HTERT RPE-1 (cell line): ENCODE results near the gene CDH13.

Experiments
- in situ Hi-C: fragments of 300-500 bp; cut with MboI; formaldehyde crosslinking; loops from 4 replicates; pipeline ENCODE4 v1.14.3; 2020; ENCODE audit warnings: low sequenced_read_pairs

Gene CDH13

GRCh38 chr16:83623091-83623730 is 996.4 kb downstream of the CDH13 start:
- in situ Hi-C loops: no loop called here

GRCh38 chr16:83623892-83624291 is 997.1 kb downstream of the CDH13 start:
- in situ Hi-C loops: no loop called here

GRCh38 chr16:83624429-83625120 is 997.8 kb downstream of the CDH13 start:
- in situ Hi-C loops: no loop called here

- in situ Hi-C loops: no loop called here
These were observed 999.4 kb downstream of the CDH13 start for GRCh38 chr16:83626204-83626603.

GRCh38 chr16:83626676-83627075 is 999.9 kb downstream of the CDH13 start:
- in situ Hi-C loops: no loop called here

GRCh38 chr16:83627996-83628395 is 1001.2 kb downstream of the CDH13 start:
- in situ Hi-C loops: no loop called here

GRCh38 chr16:83629426-83629825 is 1002.7 kb downstream of the CDH13 start:
- in situ Hi-C loops: no loop called here

- in situ Hi-C loops: no loop called here
These were observed 1003.1 kb downstream of the CDH13 start for GRCh38 chr16:83629836-83630235.

- in situ Hi-C loops: no loop called here
These were observed 1004.2 kb downstream of the CDH13 start for GRCh38 chr16:83630979-83631378.

GRCh38 chr16:83633286-83633685 is 1006.5 kb downstream of the CDH13 start:
- in situ Hi-C loops: no loop called here

- in situ Hi-C loops: no loop called here
These were observed 1021.6 kb downstream of the CDH13 start for GRCh38 chr16:83648347-83648746.

- in situ Hi-C loops: no loop called here
These were observed 1025.1 kb downstream of the CDH13 start for GRCh38 chr16:83651871-83652270.

- in situ Hi-C loops: no loop called here
These were observed 1026.2 kb downstream of the CDH13 start for GRCh38 chr16:83652943-83653342.

- in situ Hi-C loops: no loop called here
These were observed 1027.0 kb downstream of the CDH13 start for GRCh38 chr16:83653785-83654184.

- in situ Hi-C loops: no loop called here
These were observed 1033.5 kb downstream of the CDH13 start for GRCh38 chr16:83660282-83660681.

GRCh38 chr16:83661656-83662055 is 1034.9 kb downstream of the CDH13 start:
- in situ Hi-C loops: no loop called here

GRCh38 chr16:83666449-83666848 is 1039.7 kb downstream of the CDH13 start:
- in situ Hi-C loops: no loop called here

- in situ Hi-C loops: no loop called here
These were observed 1042.7 kb downstream of the CDH13 start for GRCh38 chr16:83669456-83669855.

GRCh38 chr16:83674931-83675535 is 1048.3 kb downstream of the CDH13 start:
- in situ Hi-C loops: no loop called here

- in situ Hi-C loops: no loop called here
These were observed 1049.3 kb downstream of the CDH13 start for GRCh38 chr16:83676086-83676485.

- in situ Hi-C loops: no loop called here
These were observed 1054.2 kb downstream of the CDH13 start for GRCh38 chr16:83680980-83681379.

- in situ Hi-C loops: no loop called here
These were observed 1054.7 kb downstream of the CDH13 start for GRCh38 chr16:83681381-83681956.
